GM18517 (cell line): ENCODE data around the gene NTRK1.

Source experiments
- ATAC-seq: cut with Tn5 transposase; IDR thresholded peaks from one replicate; pipeline ENCODE4 v1.9.1; 2021; ENCODE audit warnings: mild to moderate bottlenecking, moderate library complexity; ENCODE audit not compliant: unreplicated experiment

NTRK1 gene

DNA sequence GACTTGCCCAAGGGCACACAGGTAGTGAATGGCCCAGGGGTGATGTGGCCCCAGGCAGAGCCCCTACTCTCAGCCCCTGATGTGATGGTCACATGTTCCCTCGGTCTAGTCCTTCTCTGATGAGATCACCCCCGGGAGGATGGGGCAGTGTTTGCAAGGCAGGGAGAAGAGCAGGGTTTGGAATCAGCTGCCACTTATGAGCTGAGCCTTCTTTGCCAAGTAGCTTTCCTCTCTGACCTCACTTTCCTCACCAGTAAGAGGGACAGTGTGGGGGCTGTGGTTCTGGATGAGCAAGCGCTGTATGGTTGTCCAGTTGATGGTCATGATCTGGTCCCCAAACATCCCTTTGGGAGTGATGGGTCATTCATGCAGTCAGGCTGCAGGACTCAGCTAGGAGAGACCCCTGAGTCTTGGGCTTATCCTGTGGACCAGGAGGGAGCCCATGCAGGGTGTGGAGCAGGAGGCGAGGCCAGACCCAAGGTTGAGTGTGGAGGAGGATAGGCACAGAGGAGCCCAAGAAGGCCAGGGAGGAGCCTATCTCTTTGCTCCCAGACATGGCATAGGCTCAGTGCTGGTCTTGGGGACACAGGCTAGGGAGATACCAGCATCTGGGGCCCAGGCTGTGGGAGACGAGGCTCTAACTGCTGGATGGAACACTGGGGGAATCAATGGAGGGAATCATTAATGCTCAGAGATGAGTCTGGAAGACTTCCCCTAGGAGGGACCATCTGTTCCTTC lies 16.9 kb downstream of the NTRK1 start:
- no peak for ATAC-seq

DNA sequence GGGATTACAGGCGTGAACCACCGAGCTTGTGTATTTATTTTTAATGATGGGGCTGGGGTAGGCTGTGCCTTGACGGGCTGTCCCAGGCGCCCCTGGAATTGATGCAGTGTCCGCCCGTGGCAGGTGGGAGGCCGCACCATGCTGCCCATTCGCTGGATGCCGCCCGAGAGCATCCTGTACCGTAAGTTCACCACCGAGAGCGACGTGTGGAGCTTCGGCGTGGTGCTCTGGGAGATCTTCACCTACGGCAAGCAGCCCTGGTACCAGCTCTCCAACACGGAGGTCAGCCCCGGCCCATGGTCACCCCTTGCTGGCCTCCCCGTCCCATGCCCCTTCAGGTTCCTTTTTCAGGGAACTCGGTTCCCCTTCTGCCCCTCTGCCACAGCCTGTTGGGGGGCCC lies 19.2 kb downstream of the NTRK1 start:
- ATAC-seq, result no peak

DNA sequence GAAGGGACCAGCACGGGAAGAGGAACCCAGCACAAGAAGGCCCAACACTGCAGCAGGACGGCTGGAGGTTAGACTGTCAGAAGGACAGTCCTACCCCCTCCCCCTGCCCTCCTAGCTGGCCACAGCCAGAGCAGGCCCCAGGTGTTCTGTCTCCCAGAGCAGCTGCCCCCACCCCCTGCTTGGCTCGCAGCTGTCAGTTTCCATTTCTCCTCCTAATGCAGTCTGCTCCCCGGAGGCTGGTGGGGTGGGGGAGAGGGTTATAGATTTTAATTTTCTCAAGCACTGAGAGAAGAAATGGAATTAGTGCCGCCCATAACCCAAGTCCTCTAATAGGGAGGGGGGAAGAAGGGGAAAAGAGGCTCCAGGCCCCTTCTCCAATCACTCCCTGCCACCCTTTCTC lies 19.8 kb downstream of the NTRK1 start:
- ATAC-seq, result no peak

DNA sequence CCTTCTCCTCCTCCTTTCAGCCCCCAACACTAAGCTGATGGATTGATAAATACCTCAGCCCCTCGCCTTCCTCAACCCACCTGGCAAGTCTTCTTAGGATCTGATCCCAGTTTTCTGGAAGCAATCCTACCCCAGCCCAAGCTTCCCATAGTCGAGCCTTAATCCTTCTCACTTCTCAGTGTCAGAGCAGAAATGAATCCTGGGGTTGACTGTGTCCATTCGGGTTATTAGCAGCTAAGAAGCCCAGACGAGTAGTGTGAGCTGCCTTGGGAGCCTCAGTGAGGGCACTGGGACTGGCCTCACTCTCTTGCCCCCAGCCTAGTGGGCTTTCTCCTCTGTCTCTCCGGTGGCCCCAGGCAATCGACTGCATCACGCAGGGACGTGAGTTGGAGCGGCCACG lies 20.4 kb downstream of the NTRK1 start:
- no peak for ATAC-seq

DNA sequence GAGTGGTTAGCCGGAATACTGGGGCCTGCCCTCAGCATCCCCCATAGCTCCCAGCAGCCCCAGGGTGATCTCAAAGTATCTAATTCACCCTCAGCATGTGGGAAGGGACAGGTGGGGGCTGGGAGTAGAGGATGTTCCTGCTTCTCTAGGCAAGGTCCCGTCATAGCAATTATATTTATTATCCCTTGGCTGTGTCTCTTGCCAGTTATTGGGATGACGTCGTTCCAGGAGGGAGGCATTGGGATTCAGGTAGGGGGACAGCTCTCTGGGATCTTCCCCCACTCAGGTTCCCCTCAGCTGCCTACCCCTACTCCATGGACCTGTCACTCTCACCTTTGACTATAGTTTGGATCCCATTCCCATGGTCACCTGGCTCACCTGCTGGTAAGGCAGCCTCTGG lies 21.0 kb downstream of the NTRK1 start:
- no peak for ATAC-seq

DNA sequence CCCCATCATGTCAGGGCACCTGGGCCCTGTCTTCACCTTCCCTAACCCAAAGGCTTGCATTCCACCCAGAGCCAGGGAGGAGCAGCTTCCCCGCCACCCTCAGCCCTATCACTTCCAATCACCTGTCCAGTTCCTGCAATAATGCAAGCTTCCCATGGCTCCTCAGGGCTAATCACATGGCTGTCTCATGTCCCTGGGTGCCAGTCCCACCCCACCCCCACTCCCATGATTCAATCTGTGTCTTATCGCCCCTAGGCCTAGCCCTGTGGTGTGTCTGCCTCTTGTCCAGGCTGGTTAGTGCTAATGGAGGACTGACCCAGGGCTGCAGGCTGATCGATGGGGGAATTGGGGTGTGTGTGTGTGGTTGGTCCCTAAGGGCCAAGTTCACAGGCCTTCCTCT lies 21.9 kb downstream of the NTRK1 start:
- ATAC-seq, result no peak

DNA sequence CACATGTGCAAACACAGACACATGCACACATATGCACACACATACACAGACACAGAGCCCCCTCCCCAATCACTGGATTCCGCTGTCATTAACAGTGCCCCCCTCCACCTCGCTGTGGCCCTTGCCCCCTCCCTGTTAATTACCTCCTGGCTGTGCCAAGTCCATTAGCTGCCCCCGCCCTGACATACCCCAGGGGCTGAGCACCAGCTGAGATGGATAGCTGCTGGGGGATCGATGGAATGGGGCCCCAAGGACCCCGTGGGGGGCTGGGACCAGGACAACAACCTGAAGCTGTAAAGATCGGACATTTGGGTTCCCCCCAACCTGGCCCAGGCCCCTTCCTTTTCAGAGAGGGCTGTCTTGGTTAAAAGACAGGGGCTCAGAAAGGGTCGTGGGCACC lies 23.3 kb downstream of the NTRK1 start:
- ATAC-seq, result no peak

DNA sequence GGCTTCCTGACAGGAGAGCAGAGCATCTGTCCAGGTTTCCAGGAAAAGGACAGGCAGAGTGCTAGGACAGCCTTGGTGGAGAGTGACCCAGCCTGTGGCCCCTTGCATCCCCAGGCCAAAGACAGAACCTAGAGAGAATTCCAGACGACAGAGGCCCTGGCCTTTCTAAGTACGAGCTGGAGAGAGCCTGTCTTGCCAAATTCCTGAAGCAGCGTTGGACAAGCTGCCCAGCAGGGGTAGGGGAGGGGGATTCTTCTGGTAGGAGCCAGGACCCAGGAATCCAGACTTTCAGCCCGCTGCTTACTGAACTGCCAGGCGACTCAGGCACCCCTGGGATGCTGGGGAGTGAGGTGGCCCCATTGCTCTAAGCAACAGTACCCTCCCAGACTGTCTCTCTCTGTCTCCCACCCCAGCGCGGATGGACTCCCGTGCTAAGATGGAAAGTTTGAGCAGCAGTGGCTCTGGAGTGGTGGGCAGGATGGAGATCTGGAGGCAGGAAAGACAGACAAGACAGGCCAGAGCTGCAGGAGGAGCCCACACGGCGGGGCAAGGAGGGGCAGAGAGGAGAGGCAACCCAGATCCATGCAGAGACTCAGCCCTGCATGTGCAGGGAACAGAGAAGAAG lies 24.0 kb downstream of the NTRK1 start:
- ATAC-seq, result no peak

DNA sequence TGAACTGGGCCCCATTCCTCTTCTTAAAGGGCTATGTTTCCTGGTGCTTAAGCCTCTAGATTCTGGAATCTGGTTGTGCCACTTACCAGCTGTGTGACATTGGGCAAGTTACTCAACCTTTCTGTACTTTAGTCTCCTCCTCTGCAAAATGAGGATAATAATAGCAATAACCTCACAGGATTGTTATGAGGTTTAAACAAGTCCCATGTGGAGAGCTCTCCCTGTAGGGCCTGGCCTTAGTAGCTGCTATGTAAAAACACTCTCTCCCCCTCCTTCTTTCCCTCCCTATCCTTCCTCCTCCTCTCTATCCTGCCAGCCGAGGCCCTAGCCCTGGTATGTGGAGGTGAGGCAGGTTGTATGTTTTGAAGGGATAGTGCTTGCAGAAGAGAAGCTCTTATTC lies 24.6 kb downstream of the NTRK1 start:
- ATAC-seq, result no peak

DNA sequence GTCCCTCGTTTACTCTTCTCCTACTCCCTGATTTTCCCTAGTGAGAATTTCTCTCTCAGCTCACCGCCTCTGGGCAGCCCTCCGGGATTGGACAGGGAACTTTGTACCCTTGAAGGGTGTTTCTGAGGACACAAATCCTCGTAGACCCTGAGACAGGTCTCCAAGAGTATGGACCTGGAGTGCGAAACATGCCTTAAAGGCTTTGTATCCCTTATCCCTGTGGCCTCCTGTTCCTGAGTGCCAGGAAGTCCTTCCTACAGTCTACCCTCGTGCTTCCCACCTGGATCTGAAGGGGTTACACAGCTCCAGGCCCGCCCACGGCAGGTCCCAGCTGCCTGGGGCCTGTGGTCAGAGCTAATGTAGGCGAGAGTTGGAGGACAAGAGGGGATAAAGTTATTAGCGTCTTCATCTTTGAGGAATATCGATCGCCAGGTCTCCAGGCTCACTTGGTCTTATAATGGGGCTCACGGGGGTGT lies 25.3 kb downstream of the NTRK1 start:
- no peak for ATAC-seq

DNA sequence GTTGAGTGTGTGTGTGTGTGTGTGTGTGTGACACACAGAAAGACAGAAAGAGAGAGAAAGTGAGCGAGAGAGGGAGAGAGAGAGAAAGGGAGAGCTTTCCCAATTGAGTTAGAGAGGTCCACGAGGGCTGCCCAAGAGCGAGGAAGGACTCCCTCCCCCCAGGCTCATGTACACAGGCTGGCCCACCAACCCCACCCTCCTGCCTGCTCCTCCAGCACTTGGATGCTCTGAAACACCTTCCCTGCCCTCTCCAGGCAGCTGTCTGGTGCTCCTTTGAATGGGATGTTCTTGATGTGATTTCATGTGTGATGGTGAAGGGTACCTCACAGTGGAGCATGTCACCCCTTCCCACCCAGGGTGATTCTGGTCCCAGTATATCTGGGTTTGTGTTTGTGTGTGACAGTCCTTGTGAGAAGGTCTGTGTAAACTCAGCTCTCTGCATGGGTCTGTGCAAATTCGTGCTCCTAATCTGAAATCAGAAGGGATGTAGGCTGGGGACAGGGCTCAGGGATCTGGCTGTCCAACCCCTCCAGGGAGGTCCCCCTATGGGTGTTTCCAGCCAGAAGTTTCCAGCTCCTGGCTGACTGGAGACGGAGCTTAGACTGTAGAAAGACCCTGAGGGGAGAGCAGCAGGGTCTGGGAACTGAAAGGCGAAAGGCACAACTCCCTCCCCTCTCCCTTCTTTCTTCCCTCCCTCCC lies 26.1 kb downstream of the NTRK1 start:
- no peak for ATAC-seq

DNA sequence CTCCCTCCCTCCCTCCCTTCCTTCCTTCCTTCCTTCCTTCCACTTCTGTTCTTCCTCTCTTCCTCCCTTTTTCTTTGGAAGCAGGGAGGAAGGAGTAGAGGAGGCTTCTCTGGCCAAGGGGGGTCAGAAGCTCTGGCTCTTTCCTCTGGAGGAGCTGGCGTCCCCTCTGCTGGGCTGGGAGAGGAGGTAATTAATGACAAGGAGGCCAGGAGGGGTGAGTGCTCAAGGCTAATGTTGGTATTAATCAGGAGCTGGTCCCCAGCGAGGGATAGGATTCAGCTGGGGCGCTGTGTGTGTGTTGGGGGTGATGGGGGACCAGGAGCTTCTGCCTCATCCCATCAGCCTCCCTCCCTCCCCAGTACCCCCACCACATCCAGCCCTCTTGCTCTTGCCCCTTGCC lies 26.7 kb downstream of the NTRK1 start:
- ATAC-seq, result no peak

DNA sequence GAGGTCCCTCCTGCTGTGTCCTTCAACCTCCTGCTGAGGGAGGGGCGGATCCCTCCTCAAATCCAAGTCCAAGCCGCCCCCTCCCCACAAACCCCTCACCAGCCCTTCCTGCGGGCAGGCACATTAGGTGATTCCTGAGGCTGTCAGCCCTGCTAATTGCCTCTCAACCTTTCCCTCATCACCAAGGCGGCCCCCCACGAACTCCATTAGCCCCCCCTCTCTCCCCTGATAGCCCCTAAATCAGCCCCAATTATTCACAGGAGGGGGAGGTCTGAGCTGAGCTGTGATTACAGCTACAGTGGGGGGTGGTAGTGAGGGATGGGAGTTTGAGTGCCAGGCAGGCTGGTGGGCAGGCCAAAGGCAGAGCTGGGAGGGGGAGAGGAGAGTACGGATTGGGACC lies 27.1 kb downstream of the NTRK1 start:
- ATAC-seq, result no peak

DNA sequence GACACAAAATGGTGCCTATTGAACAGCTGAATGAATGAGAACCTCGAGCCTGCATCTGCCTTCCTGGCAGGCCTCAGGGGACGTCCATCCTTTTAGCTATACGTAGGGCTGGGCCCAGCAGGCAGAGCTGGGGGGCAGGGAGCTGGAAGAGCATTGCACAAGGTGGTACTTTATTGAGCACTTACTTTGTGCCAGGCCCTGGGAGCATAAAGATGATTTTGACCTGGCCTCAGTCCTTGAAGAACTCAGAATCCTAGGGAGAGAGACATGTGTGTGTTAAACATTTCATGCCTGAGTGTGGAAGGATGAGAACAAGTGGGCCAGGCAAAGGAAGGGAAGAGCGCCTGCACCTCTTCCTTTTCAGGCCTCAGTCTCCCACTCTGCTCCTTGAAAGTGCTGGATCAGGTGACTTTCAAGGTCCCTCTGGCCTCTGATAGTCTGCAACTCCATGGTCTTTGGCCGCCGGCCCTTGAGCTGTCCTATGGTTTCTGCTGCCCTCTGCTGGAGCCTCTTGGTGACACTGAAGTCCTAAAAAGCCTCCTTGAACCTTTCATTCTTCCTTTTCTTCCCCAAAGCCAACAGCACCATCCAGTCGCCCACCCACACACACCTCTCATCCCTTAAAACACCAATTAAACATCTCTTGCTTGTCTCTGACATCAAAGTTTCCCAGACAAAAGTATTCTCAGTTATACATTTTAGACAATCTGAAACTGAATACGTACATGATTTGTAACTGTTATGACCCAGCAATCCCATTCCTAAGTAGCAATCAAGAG lies 29.3 kb downstream of the NTRK1 start:
- no peak for ATAC-seq

DNA sequence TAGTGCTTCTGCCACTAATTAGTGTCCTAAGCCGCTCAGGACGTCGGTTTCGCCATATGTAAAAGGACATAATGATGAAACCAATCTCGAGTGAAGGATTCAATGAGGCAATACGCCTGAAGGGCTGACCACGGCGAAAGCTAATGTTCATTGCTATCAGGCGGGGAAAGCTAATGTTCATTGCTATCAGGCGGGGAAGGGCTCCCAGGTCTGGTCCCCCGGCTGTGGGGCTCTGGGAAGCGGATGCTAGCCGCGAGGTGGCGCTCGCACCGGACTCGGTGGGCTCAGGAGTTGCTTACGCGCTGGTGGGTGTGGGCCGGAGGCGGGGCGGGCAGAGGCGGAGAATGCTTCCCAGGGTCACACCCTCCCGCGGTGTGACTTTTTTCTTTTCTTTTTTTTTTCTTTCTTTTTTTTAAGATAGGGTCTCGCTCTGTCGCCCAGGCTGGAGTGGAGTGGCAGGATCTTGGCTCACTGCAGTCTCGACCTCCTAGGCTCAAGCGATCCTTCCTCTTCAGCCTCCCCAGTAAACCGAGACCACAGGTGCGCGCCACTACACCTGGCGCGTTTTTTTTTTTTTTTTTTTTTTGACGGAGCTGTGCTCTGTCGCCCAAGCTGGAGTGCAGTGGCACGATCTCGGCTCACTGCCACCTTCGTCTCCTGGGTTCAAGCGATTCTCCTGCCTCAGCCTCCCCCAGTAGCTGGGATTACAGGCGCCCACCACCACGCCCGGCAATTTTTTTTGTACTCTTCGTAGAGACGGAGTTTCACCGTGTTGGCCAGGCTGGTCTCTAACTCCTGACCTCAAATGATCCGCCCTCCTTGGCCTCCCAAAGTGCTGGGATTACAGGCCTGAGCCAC lies 31.8 kb downstream of the NTRK1 start:
- ATAC-seq, result peak; percentile 56

DNA sequence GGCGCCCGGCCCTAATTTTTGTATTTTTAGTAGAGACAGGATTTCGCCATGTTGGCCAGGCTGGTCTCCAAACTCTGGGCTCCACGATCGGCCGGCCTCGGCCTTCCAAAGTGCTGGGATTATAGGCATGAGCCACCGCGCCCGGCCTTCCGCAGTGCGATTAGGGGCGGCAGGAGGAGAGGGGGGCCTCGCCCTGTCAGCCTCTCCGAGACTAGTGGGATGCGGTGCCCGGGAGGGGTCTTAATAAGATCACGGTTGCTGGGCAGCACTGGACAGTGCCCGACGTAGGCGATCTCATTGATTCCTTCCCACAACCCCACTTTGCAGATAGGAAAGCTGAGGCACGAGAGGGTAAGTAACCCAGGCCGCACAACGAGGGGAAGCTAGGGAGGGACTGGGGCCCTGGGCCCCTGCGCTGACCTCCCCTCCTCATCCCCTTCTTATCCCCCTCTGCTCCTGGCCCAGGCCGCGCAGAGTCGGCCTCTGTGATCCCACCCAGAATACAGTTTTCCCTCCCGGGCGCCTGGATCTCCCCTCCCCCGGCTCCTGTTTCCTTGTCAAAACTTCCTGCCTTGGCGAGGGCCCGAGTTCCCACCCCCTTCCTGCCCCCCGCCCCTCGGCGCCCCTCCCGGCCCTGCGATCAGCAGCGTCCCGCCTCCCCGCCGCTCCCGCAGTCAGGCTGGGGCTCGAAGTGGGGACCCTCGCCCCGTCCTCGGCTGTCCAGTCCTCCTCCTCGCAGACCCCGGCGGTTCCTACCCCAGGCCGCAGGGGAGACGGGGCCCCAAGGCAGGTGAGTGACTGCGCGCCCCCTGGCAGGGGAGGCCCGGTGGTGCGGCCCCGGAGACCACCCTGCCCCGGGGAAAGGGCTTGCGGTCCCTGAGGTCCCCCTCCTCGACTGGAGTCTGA lies 32.6 kb downstream of the NTRK1 start, which contains the start of gene PEAR1:
Gene PEAR1, plus strand, starts transcription at position 671 of the 906 bp plus-strand sequence. CDS start 10,209 bp downstream, outside the sequence.
- no peak for ATAC-seq

DNA sequence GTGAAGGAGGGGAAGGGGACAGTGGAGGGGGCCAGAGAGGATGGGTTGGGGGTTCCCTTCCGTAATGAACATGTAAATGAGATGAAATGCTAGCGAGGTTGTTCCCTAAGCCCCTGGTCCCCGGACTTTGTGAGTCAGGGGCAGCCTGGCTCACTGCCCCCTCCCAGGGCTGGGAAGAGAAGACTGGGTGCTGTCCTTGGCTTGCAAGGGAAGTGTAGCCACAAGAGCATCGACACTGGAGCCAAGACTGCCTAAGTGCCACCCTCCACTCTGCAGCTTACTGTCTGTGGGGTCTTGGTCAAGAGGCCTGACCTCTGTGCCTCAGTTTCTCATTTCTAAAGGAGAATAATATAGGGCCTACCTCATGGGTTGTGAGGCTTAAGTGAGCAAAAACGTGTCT lies 33.3 kb downstream of the NTRK1 start:
- no peak for ATAC-seq

DNA sequence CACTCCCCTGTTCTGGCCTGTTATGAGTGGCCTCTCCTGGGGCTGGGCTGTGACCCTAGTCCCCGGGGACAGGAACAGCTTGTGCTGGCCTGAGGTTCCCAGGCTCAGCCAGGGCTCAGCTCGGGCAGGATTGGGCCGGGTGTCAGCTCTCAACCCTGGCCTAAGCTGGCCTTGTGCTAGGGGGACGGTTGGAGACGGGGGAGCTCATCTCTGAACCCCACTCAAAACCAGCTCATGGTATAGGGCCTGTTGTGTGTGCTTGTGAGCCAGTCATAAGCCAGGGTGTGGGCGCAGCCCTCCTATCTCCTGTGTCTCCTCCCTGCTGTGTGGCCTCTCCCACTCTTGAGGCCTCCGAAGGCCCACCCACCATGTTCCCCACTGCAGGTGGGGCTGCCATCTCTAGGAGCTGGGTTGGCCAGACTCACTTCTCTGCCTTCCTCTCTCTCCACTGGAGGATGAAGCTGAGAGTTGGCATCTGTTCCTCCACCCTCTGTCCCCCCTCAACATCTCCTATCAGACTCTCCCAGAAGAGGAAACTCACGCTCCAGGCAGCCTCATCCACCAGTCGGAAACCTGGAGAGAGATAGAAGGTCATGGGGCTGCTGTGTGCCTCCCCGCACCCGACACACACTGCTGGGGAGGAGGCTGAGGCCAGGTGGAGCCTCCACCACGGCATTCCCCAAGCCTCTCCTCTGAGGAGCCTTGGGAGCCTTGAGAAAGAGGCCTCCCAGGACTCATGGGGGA lies 34.2 kb downstream of the NTRK1 start:
- no peak for ATAC-seq

DNA sequence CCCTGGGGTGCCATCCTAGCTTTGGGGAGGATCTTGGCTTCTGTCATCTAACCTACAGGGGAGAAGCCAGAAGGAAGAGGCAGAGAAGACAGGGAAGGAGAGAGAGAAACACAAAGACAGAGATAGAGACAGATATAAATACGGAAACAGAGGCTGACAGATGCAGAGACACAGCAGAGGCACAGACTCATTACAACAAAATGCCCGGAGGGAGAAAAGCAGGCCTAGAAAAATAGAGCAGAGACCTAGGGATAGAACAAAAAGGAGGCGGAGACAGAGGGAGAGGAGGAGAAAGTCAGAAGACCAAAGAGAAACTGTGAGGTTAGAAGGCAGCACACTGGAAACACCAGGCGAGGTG lies 34.8 kb downstream of the NTRK1 start:
- ATAC-seq, result no peak
